Vagina (tissue), 2 donors: ENCODE data around the gene FRMD4A. TPM values are rescaled to one million over a fixed set of nuclear protein-coding genes. Genes with fewer than 3 reads are reported as not detected.

ENCODE experiments used
- DNase-seq, 2 donors: peaks; one replicate each; pipeline ENCODE4 v3.0.0-alpha.2; 2017; ENCODE audit errors: extremely low spot score in 2 of 2
- H3K27ac ChIP-seq: fragments of 200-600 bp; sonication (generic); one replicate; pipeline ENCODE4 v1.5.1; 2019
- H3K27me3 ChIP-seq: fragments of 200-600 bp; sonication (generic); one replicate; pipeline ENCODE4 v1.5.1; 2019
- H3K36me3 ChIP-seq, 2 donors: fragments of 200-600 bp; sonication (generic); one replicate each; pipeline ENCODE4 v1.5.1; 2017 to 2019
- H3K4me1 ChIP-seq: fragments of 200-600 bp; sonication (generic); one replicate; pipeline ENCODE4 v1.5.1; 2019
- H3K4me3 ChIP-seq, 2 donors: fragments of 200-600 bp; sonication (generic); 1 replicate in 1 of 2; 2 replicates in 1 of 2; pipeline ENCODE4 v1.5.1; 2016 to 2019
- H3K9me3 ChIP-seq: fragments of 200-600 bp; sonication (generic); one replicate; pipeline ENCODE4 v1.5.1; 2019
- POLR2A ChIP-seq, 2 donors: fragments of 450-650 bp; IDR thresholded peaks; one replicate each; pipeline ENCODE4 v1.6.1; 2017; ENCODE audit warnings: antibody characterized with exemption in 2 of 2, mild to moderate bottlenecking in 2 of 2, moderate library complexity in 2 of 2
- POLR2AphosphoS5 ChIP-seq, 2 donors: sonication (generic); formaldehyde crosslinking; IDR thresholded peaks; one replicate each; pipeline ENCODE4 v1.9.0; 2017; ENCODE audit warnings: antibody characterized with exemption in 2 of 2, mild to moderate bottlenecking in 2 of 2, low read depth in 1 of 2; ENCODE audit not compliant: insufficient read depth in 1 of 2
- intact Hi-C: fragments of 100-400 bp; cut with DNase I; formaldehyde crosslinking; loops from one replicate; pipeline ENCODE4 v1.15.1; 2023
- total RNA-seq: library from RNA; depleted of rRNA; stranded (reverse); fragments of >200 nt; gene quantifications from one replicate; pipeline ENCODE4 v1.2.3, GENCODE V29; 2016
- TF ChIP-seq, protein P1 (sequence below), 3 experiments: fragments of 450-650 bp in 2 of 3; fragments of 200-600 bp in 1 of 3; sonication (generic) in 1 of 3; IDR thresholded peaks; one replicate each; pipeline ENCODE4 v1.5.1; 2017 to 2019; ENCODE audit warnings: antibody characterized with exemption in 3 of 3, mild to moderate bottlenecking in 2 of 3, moderate library complexity in 2 of 3

FRMD4A gene
- total RNA-seq, 1 donor from 2014 or later: 24.8 TPM

DNA sequence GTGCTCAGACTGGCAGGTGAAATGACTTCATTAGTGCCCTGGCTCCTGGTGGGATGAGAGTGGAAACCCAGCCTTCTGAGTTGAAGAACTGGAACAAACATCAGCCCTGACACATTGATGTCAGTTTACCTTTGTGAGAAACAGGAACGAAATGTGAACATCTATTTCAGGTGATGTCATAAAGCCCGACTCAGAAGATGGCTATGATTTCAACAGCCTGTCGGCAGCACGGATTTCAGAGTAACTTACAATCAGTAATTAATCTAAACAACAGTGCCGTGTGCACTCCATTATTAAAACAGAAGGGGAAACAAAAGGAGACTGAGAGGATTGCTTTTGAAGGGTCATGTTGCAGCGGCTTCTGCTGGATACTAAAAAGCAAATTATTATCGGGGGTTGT lies 243.2 kb downstream of the FRMD4A start:
- no peaks in the 10 kb centered on the region for H3K27me3 ChIP-seq
- H3K4me1 ChIP-seq: no peaks in the 10 kb centered on the region
- H3K36me3 ChIP-seq: no peaks in the 10 kb centered on the region
- no peaks in the 10 kb centered on the region for H3K9me3 ChIP-seq
- no peak for DNase-seq
- H3K4me3 ChIP-seq: no peak overlapping the region
- TF ChIP-seq, protein P1, sequence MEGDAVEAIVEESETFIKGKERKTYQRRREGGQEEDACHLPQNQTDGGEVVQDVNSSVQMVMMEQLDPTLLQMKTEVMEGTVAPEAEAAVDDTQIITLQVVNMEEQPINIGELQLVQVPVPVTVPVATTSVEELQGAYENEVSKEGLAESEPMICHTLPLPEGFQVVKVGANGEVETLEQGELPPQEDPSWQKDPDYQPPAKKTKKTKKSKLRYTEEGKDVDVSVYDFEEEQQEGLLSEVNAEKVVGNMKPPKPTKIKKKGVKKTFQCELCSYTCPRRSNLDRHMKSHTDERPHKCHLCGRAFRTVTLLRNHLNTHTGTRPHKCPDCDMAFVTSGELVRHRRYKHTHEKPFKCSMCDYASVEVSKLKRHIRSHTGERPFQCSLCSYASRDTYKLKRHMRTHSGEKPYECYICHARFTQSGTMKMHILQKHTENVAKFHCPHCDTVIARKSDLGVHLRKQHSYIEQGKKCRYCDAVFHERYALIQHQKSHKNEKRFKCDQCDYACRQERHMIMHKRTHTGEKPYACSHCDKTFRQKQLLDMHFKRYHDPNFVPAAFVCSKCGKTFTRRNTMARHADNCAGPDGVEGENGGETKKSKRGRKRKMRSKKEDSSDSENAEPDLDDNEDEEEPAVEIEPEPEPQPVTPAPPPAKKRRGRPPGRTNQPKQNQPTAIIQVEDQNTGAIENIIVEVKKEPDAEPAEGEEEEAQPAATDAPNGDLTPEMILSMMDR (IDR thresholded peaks at IDR 0.05): no peak
- TF ChIP-seq POLR2A (IDR thresholded peaks at IDR 0.05) (no peak), POLR2AphosphoS5 (IDR thresholded peaks at IDR 0.05; ENCODE audit: insufficient read depth in 1 of 2, low read depth in 1 of 2) (no peak)
- intact Hi-C loops: no loop called here
- no peak overlapping the region for H3K27ac ChIP-seq

DNA sequence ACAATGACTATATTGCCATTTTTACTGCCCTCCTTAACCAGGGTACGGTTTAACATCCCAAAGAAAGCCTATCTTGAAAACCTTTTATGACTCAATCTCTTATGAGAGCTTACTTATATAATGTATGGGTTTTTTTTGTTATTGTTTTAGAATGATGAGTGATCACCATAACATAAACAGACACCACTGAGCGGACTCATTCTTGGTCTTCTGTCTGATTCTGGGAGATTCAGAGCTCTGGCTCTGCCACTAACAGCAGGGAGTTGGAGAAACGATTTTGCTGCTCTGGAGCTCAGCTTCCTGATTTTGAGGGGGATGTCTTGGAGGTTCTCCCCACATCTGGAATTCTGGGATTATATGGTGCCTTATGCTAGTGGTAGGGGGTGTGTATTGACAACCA lies 244.1 kb downstream of the FRMD4A start:
- Histone ChIP-seq H3K27me3 (no peaks in the 10 kb centered on the region), H3K9me3 (no peaks in the 10 kb centered on the region), H3K36me3 (no peaks in the 10 kb centered on the region), H3K4me3 (no peak overlapping the region), H3K4me1 (no peaks in the 10 kb centered on the region), H3K27ac (no peak overlapping the region)
- TF ChIP-seq POLR2A (IDR thresholded peaks at IDR 0.05): no peak
- TF ChIP-seq POLR2AphosphoS5 (IDR thresholded peaks at IDR 0.05; ENCODE audit: insufficient read depth in 1 of 2, low read depth in 1 of 2): no peak
- TF ChIP-seq, protein P1 (IDR thresholded peaks at IDR 0.05): no peak
- DNase-seq: no peak
- intact Hi-C loops: no loop called here

DNA sequence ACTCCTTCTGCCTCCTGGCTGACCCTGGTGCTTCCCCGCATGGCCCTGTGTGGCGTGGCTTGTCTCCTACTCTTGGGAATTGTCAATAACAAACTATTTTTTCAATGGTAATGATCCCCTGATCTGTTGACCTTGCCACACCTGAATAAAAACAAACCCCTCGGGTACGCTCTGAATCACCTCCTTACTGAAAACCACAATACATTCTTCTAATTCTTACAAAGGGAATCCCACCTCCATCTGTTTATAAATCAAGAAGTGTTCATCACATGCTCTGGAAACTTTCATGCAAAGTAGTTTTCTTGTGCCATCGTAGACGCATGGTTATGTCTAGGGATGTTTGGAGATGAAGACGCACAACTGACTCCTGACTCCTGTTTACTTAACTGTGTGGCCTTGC lies 245.8 kb downstream of the FRMD4A start:
- no peaks in the 10 kb centered on the region for H3K9me3 ChIP-seq
- no peak for DNase-seq
- no peaks in the 10 kb centered on the region for H3K4me1 ChIP-seq
- intact Hi-C loops: no loop called here
- no peaks in the 10 kb centered on the region for H3K27me3 ChIP-seq
- no peaks in the 10 kb centered on the region for H3K36me3 ChIP-seq
- H3K27ac ChIP-seq: no peak overlapping the region
- no peak for TF ChIP-seq POLR2A (IDR thresholded peaks at IDR 0.05)
- TF ChIP-seq, protein P1 (IDR thresholded peaks at IDR 0.05): no peak
- no peak for TF ChIP-seq POLR2AphosphoS5 (IDR thresholded peaks at IDR 0.05; ENCODE audit: insufficient read depth in 1 of 2, low read depth in 1 of 2)
- H3K4me3 ChIP-seq: no peak overlapping the region

DNA sequence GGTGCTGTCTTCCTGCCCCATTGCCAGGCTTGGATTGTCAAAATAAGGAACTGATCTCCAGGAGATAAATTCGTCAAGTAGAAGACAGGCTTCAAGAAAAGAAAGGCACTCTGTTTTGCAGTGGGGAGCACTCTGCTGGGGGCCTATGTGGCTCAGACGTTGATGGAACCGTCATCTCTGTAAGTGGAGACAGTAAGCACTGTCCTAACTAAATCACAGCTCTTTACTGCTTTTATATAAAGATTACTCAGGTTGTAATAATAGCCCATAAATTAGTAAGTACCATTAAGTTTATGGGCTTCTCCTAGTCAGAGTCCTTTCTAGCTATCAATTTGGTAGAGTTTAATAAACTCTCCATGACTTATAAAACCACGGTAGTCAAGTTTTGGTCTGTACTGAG lies 249.9 kb downstream of the FRMD4A start:
- Histone ChIP-seq H3K4me1 (no peaks in the 10 kb centered on the region), H3K4me3 (no peak overlapping the region), H3K9me3 (no peaks in the 10 kb centered on the region), H3K27ac (no peak overlapping the region), H3K36me3 (no peaks in the 10 kb centered on the region), H3K27me3 (no peaks in the 10 kb centered on the region)
- no peak for TF ChIP-seq POLR2A (IDR thresholded peaks at IDR 0.05)
- no peak for TF ChIP-seq POLR2AphosphoS5 (IDR thresholded peaks at IDR 0.05; ENCODE audit: insufficient read depth in 1 of 2, low read depth in 1 of 2)
- TF ChIP-seq, protein P1 (IDR thresholded peaks at IDR 0.05): no peak
- DNase-seq: no peak
- intact Hi-C loops: no loop called here

DNA sequence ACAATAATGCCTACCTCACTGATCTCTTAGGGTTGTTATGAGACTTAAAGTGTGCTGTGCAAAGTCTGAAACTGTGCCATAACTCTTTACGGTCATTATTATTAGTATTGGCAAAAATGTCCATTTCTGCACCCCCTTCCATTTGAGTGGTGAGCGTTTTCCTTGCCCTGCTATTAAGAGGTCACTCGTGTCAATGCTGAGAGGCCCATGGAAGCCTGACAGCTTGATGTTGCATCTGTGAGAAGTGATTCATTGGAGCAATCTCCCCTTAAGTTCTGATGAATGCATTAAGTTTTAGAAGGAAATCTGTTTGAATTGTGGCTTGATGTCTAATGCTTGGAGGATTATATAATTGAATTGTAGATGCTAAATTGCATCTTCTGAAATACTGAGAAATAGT lies 253.3 kb downstream of the FRMD4A start:
- intact Hi-C loops: no loop called here
- TF ChIP-seq POLR2A (IDR thresholded peaks at IDR 0.05) (no peak), POLR2AphosphoS5 (IDR thresholded peaks at IDR 0.05; ENCODE audit: insufficient read depth in 1 of 2, low read depth in 1 of 2) (no peak)
- TF ChIP-seq, protein P1 (IDR thresholded peaks at IDR 0.05): no peak
- Histone ChIP-seq H3K9me3 (no peaks in the 10 kb centered on the region), H3K4me3 (no peak overlapping the region), H3K36me3 (no peaks in the 10 kb centered on the region), H3K4me1 (peaks cover 8% of the 10 kb centered on the region), H3K27me3 (no peaks in the 10 kb centered on the region), H3K27ac (no peak overlapping the region)
- no peak for DNase-seq
